NCI-H128 (cell line): ENCODE data around the gene CLIP1.
"Not testable (repeated sequence)": the region's sequence is repeated elsewhere in the genome, so short reads cannot be mapped to it uniquely, and the experiment has no call there.

Experiments
- DNase-seq: peaks from one replicate; lab custom pipeline; 2025; ENCODE audit not compliant: unreplicated experiment; lab: John Stamatoyannopoulos, UW

Gene CLIP1

GRCh38 chr12:122399592-122400373 is 22.7 kb downstream of the CLIP1 start:
- DNase-seq = no peak

GRCh38 chr12:122399254-122399591 is 23.2 kb downstream of the CLIP1 start:
- DNase-seq = no peak

- DNase-seq = not testable (repeated sequence)
Observed at GRCh38 chr12:122397981-122398380, 24.5 kb downstream of the CLIP1 start.

GRCh38 chr12:122395319-122395718 is 27.1 kb downstream of the CLIP1 start:
- DNase-seq = no peak

- DNase-seq = no peak
Observed at GRCh38 chr12:122394626-122395194, 27.8 kb downstream of the CLIP1 start.

GRCh38 chr12:122393817-122394216 is 28.7 kb downstream of the CLIP1 start:
- DNase-seq = no peak

GRCh38 chr12:122392411-122392810 is 30.1 kb downstream of the CLIP1 start:
- no peak for DNase-seq

GRCh38 chr12:122389677-122390076 is 32.8 kb downstream of the CLIP1 start:
- no peak for DNase-seq

GRCh38 chr12:122387887-122388286 is 34.6 kb downstream of the CLIP1 start:
- no peak for DNase-seq

- DNase-seq = no peak
Observed at GRCh38 chr12:122385171-122386016, 37.1 kb downstream of the CLIP1 start.

- DNase-seq = no peak
Observed at GRCh38 chr12:122382919-122383350, 39.5 kb downstream of the CLIP1 start.

- no peak for DNase-seq
Observed at GRCh38 chr12:122381021-122381420, 41.4 kb downstream of the CLIP1 start.

GRCh38 chr12:122376751-122377150 is 45.7 kb downstream of the CLIP1 start:
- not testable (repeated sequence) for DNase-seq

GRCh38 chr12:122374707-122375106 is 47.8 kb downstream of the CLIP1 start:
- DNase-seq = no peak

- no peak for DNase-seq
Observed at GRCh38 chr12:122371475-122372045, 50.9 kb downstream of the CLIP1 start.

- DNase-seq = no peak
Observed at GRCh38 chr12:122368361-122369073, 54.0 kb downstream of the CLIP1 start.

GRCh38 chr12:122367632-122368031 is 54.8 kb downstream of the CLIP1 start:
- not testable (repeated sequence) for DNase-seq

- DNase-seq = no peak
Observed at GRCh38 chr12:122366685-122367475, 55.6 kb downstream of the CLIP1 start.

GRCh38 chr12:122365226-122365625 is 57.2 kb downstream of the CLIP1 start:
- DNase-seq = not testable (repeated sequence)

- DNase-seq = no peak
Observed at GRCh38 chr12:122363782-122364181, 58.7 kb downstream of the CLIP1 start.
